Measurements from ENCODE around the gene TNFSF11. TPM values are rescaled to one million over a fixed set of nuclear protein-coding genes. Genes with fewer than 3 reads are reported as not detected.

The TNFSF11 gene
- total and polyA plus RNA-seq, 2 experiments from 2014 or later: 9.9 TPM

GRCh38 chr13:42534785-42535184 is 39.2 kb upstream of the TNFSF11 start (continued):
- no peak for TF ChIP-seq EZH2phosphoT487 (IDR thresholded peaks at IDR 0.05; ENCODE audit: unreplicated experiment)
- no peak for TF ChIP-seq ZNF331 (CRISPR knock-in tag; IDR thresholded peaks at IDR 0.05; ENCODE audit: low read depth)

DNA sequence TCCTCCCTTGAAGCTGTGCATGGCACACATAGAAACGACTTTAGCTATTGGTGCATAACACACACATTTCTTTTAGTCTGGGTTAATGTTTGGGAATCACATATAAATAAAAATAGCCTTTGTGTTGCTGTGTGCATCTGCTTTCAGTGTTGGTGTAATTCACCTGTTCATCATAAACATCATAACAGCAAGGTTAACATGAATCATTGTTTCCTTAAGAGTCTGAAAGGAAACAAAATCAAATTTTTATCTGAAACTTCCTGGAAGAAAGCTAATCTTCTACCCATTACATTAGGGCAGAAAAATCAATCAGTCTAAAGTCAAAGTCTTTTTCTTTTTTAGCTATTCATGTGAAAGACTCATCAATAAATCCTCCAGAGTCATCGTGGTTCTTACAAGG is 35.0 kb upstream of the TNFSF11 start:
- ATAC-seq (no peak), DNase-seq (ENCODE audit: low spot score) (no peak)
- H3K27me3 ChIP-seq (ENCODE audit: insufficient read depth): no peaks in the 10 kb centered on the region
- peaks cover 13% of the 10 kb centered on the region for H3K4me1 Mint-ChIP-seq
- H4K20me1 ChIP-seq (replicated peaks; ENCODE audit: insufficient read depth): no peaks in the 10 kb centered on the region
- H3K9me3 Mint-ChIP-seq: no peaks in the 10 kb centered on the region
- no peak overlapping the region for H2AFZ ChIP-seq
- TF ChIP-seq EZH2phosphoT487 (IDR thresholded peaks at IDR 0.05; ENCODE audit: unreplicated experiment) (no peak), JUNB (IDR thresholded peaks at IDR 0.05; ENCODE audit: unreplicated experiment) (no peak), NANOG (IDR thresholded peaks at IDR 0.05; ENCODE audit: borderline replicate concordance) (no peak), ZNF114 (CRISPR knock-in tag; IDR thresholded peaks at IDR 0.05) (no peak), STAT1 (IDR thresholded peaks at IDR 0.05; ENCODE audit: unreplicated experiment) (no peak), ETS1 (IDR thresholded peaks at IDR 0.05) (no peak), POLR2AphosphoS5 (IDR thresholded peaks at IDR 0.05; ENCODE audit: low read depth) (no peak), ZNF331 (CRISPR knock-in tag; IDR thresholded peaks at IDR 0.05; ENCODE audit: low read depth) (no peak), CREB1 (CRISPR knock-in tag; IDR thresholded peaks at IDR 0.05; ENCODE audit: low read depth) (no peak), EZH2 (IDR thresholded peaks at IDR 0.05; ENCODE audit: low read depth, unreplicated experiment) (no peak)
- TF ChIP-seq, protein P1, sequence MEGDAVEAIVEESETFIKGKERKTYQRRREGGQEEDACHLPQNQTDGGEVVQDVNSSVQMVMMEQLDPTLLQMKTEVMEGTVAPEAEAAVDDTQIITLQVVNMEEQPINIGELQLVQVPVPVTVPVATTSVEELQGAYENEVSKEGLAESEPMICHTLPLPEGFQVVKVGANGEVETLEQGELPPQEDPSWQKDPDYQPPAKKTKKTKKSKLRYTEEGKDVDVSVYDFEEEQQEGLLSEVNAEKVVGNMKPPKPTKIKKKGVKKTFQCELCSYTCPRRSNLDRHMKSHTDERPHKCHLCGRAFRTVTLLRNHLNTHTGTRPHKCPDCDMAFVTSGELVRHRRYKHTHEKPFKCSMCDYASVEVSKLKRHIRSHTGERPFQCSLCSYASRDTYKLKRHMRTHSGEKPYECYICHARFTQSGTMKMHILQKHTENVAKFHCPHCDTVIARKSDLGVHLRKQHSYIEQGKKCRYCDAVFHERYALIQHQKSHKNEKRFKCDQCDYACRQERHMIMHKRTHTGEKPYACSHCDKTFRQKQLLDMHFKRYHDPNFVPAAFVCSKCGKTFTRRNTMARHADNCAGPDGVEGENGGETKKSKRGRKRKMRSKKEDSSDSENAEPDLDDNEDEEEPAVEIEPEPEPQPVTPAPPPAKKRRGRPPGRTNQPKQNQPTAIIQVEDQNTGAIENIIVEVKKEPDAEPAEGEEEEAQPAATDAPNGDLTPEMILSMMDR (conservative IDR thresholded peaks at IDR 0.05; ENCODE audit: low read depth in 2 of 2): no peak
- TF ChIP-seq, protein P2, sequence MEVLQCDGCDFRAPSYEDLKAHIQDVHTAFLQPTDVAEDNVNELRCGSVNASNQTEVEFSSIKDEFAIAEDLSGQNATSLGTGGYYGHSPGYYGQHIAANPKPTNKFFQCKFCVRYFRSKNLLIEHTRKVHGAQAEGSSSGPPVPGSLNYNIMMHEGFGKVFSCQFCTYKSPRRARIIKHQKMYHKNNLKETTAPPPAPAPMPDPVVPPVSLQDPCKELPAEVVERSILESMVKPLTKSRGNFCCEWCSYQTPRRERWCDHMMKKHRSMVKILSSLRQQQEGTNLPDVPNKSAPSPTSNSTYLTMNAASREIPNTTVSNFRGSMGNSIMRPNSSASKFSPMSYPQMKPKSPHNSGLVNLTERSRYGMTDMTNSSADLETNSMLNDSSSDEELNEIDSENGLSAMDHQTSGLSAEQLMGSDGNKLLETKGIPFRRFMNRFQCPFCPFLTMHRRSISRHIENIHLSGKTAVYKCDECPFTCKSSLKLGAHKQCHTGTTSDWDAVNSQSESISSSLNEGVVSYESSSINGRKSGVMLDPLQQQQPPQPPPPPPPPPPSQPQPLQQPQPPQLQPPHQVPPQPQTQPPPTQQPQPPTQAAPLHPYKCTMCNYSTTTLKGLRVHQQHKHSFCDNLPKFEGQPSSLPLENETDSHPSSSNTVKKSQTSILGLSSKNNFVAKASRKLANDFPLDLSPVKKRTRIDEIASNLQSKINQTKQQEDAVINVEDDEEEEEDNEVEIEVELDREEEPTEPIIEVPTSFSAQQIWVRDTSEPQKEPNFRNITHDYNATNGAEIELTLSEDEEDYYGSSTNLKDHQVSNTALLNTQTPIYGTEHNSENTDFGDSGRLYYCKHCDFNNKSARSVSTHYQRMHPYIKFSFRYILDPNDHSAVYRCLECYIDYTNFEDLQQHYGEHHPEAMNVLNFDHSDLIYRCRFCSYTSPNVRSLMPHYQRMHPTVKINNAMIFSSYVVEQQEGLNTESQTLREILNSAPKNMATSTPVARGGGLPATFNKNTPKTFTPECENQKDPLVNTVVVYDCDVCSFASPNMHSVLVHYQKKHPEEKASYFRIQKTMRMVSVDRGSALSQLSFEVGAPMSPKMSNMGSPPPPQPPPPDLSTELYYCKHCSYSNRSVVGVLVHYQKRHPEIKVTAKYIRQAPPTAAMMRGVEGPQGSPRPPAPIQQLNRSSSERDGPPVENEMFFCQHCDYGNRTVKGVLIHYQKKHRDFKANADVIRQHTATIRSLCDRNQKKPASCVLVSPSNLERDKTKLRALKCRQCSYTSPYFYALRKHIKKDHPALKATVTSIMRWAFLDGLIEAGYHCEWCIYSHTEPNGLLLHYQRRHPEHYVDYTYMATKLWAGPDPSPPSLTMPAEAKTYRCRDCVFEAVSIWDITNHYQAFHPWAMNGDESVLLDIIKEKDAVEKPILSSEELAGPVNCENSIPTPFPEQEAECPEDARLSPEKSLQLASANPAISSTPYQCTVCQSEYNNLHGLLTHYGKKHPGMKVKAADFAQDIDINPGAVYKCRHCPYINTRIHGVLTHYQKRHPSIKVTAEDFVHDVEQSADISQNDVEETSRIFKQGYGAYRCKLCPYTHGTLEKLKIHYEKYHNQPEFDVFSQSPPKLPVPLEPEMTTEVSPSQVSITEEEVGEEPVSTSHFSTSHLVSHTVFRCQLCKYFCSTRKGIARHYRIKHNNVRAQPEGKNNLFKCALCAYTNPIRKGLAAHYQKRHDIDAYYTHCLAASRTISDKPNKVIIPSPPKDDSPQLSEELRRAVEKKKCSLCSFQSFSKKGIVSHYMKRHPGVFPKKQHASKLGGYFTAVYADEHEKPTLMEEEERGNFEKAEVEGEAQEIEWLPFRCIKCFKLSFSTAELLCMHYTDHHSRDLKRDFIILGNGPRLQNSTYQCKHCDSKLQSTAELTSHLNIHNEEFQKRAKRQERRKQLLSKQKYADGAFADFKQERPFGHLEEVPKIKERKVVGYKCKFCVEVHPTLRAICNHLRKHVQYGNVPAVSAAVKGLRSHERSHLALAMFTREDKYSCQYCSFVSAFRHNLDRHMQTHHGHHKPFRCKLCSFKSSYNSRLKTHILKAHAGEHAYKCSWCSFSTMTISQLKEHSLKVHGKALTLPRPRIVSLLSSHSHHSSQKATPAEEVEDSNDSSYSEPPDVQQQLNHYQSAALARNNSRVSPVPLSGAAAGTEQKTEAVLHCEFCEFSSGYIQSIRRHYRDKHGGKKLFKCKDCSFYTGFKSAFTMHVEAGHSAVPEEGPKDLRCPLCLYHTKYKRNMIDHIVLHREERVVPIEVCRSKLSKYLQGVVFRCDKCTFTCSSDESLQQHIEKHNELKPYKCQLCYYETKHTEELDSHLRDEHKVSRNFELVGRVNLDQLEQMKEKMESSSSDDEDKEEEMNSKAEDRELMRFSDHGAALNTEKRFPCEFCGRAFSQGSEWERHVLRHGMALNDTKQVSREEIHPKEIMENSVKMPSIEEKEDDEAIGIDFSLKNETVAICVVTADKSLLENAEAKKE (CRISPR knock-in tag; IDR thresholded peaks at IDR 0.05): no peak
- TF ChIP-seq, protein P3, sequence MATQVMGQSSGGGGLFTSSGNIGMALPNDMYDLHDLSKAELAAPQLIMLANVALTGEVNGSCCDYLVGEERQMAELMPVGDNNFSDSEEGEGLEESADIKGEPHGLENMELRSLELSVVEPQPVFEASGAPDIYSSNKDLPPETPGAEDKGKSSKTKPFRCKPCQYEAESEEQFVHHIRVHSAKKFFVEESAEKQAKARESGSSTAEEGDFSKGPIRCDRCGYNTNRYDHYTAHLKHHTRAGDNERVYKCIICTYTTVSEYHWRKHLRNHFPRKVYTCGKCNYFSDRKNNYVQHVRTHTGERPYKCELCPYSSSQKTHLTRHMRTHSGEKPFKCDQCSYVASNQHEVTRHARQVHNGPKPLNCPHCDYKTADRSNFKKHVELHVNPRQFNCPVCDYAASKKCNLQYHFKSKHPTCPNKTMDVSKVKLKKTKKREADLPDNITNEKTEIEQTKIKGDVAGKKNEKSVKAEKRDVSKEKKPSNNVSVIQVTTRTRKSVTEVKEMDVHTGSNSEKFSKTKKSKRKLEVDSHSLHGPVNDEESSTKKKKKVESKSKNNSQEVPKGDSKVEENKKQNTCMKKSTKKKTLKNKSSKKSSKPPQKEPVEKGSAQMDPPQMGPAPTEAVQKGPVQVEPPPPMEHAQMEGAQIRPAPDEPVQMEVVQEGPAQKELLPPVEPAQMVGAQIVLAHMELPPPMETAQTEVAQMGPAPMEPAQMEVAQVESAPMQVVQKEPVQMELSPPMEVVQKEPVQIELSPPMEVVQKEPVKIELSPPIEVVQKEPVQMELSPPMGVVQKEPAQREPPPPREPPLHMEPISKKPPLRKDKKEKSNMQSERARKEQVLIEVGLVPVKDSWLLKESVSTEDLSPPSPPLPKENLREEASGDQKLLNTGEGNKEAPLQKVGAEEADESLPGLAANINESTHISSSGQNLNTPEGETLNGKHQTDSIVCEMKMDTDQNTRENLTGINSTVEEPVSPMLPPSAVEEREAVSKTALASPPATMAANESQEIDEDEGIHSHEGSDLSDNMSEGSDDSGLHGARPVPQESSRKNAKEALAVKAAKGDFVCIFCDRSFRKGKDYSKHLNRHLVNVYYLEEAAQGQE (IDR thresholded peaks at IDR 0.05; ENCODE audit: unreplicated experiment): no peak
- H3K36me3 ChIP-seq (ENCODE audit: insufficient read depth): no peaks in the 10 kb centered on the region
- no peak overlapping the region for H3K27ac ChIP-seq (ENCODE audit: low read depth)
- H3K36me3 Mint-ChIP-seq (ENCODE audit: low read depth): no peaks in the 10 kb centered on the region
- H3K27me3 Mint-ChIP-seq (ENCODE audit: insufficient read depth, low read depth, poor library complexity): peaks cover 9% of the 10 kb centered on the region
- no peak overlapping the region for H3K4me2 ChIP-seq
- no peaks in the 10 kb centered on the region for H3K79me2 ChIP-seq (replicated peaks; ENCODE audit: insufficient read depth)
- H3K4me3 Mint-ChIP-seq: no peak overlapping the region
- H3F3A ChIP-seq (replicated peaks; ENCODE audit: low read depth): no peaks in the 10 kb centered on the region
- peaks cover 14% of the 10 kb centered on the region for H3K4me1 ChIP-seq (ENCODE audit: insufficient read depth)
- no peak overlapping the region for H3K27ac Mint-ChIP-seq
- H3K4me3 ChIP-seq: no peak overlapping the region
- peaks cover 29% of the 10 kb centered on the region for H3K9me2 ChIP-seq (ENCODE audit: insufficient read depth)
